Colonic mucosa (tissue), 4 donors: Measurements from ENCODE around the gene ZFP36. TPM values are rescaled to one million over a fixed set of nuclear protein-coding genes. Genes with fewer than 3 reads are reported as not detected.

ENCODE experiments used
- DNase-seq: peaks from one replicate; pipeline ENCODE4 v3.0.0-alpha.2; 2020
- H3K27ac ChIP-seq: fragments of 200-600 bp; one replicate; pipeline ENCODE4 v1.8.0; 2021
- H3K27me3 ChIP-seq: fragments of 200-600 bp; one replicate; pipeline ENCODE4 v1.8.0; 2021
- H3K36me3 ChIP-seq: fragments of 200-600 bp; one replicate; pipeline ENCODE4 v1.8.0; 2021
- H3K4me1 ChIP-seq: fragments of 200-600 bp; one replicate; pipeline ENCODE4 v1.8.0; 2021; ENCODE audit warnings: mild to moderate bottlenecking
- H3K4me3 ChIP-seq: fragments of 200-600 bp; one replicate; pipeline ENCODE4 v1.8.0; 2021
- H3K9ac ChIP-seq, 2 donors: one replicate each; pipeline ENCODE4 v1.7.0; 2013; ENCODE audit warnings: control low read depth in 2 of 2, low read depth in 2 of 2, low read length in 2 of 2
- H3K9me3 ChIP-seq: fragments of 200-600 bp; one replicate; pipeline ENCODE4 v1.8.0; 2021
- intact Hi-C: fragments of 100-400 bp; cut with DNase I; formaldehyde crosslinking; loops from one replicate; pipeline ENCODE4 v1.14.1; 2022
- total RNA-seq, 2 donors: library from RNA; stranded (reverse); fragmentation: NEBNext Ultra II Directional in 1 of 2; extraction: Animal tissue kit (Norgen Biotek cat#: 25700) in 1 of 2; gene quantifications; one replicate each; pipeline ENCODE4 v1.2.1, GENCODE V29; 2021
- TF ChIP-seq, protein P1 (sequence below): fragments of 200-600 bp; IDR thresholded peaks from one replicate; pipeline ENCODE4 v1.8.0; 2022; ENCODE audit warnings: antibody characterized with exemption, mild to moderate bottlenecking
- donor health status: healthy.
- donor health status: DM: no; HTN: no; CAD: no.
- donor health status: DM: no; HTN: no; CAD: no.

The ZFP36 gene
- total RNA-seq, 2 donors from 2014 or later: 120 to 121 TPM

DNA sequence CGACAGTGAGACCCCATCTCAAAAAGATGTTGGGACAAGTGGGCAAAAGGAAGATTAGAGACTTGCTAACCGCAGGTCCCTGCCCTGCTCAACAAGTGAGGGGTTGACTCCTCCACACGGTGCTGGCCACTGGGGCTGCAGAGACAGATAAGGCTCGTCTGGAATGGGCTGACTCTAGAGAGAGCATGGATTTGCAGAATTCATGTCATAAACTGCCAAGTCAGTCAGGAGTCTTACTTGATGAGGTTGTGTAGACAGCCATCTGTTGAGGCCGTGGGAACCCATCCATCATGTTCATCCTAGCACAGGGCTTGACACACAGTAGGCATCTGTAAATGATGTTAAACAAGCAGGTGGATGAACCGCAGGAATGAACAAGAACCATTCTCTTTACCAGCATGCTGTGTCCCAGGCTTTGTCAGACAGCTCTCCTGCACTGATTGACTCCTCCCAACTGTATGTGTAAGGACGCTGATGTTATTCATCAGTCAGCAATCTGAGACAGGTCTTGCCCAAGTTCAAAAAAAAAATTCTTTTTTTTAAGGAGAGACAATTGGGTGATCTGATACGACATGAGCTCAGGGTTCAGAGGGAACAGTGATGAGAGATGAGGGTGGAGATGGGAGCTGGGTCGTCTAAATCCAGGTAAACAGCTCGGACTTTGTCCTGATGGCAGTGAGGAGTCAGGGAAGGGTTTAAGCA, 24.6 kb upstream of the ZFP36 start:
- H3K9ac ChIP-seq: no peak overlapping the region
- intact Hi-C loops: no loop called here
- peaks cover 27% of the 10 kb centered on the region for H3K36me3 ChIP-seq

DNA sequence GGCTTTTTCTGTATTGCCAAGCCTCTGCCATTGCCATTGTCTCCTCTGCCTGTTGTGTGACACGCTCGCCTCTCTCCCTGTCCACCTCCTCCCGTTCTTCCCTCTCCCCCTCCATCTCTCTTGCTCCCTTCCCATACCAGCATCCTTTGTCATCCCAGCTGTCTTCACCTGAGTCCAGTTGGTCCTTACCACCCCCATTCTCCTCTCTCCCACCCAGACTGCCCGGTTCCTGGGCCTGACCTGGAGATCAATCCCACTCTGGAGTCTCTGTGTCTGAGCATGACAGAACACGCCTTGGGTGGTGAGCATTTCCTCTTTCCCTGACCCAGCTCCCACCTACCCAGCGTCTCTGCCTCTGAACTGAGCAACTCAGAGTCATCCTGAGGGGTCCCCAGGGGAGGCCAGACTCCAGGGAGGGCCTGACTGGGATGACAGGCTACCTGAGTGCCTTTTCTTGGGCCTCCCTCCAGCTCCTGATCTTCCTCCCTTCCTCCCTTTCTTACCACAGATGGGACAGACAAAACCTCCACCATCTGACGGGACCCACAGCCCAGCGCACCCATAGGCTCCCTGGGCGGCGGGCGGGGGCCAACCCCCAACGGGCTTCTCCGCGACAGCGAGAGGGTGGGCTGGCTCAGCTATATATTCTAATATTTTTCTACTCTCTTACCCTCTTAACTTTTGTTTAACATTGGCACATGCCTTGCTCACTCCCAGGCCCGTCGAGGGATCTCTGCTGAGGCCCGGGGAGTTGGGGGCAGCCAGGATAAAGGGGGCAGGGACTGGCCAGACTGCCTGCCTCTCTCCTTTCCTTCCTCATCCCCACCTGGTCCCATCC, 23.4 kb upstream of the ZFP36 start:
- Histone ChIP-seq H3K9me3 (no peaks in the 10 kb centered on the region), H3K36me3 (peaks cover 23% of the 10 kb centered on the region), H3K4me3 (no peak overlapping the region), H3K27ac (no peak overlapping the region), H3K9ac (no peak overlapping the region), H3K4me1 (no peaks in the 10 kb centered on the region), H3K27me3 (no peaks in the 10 kb centered on the region)
- TF ChIP-seq, protein P1, sequence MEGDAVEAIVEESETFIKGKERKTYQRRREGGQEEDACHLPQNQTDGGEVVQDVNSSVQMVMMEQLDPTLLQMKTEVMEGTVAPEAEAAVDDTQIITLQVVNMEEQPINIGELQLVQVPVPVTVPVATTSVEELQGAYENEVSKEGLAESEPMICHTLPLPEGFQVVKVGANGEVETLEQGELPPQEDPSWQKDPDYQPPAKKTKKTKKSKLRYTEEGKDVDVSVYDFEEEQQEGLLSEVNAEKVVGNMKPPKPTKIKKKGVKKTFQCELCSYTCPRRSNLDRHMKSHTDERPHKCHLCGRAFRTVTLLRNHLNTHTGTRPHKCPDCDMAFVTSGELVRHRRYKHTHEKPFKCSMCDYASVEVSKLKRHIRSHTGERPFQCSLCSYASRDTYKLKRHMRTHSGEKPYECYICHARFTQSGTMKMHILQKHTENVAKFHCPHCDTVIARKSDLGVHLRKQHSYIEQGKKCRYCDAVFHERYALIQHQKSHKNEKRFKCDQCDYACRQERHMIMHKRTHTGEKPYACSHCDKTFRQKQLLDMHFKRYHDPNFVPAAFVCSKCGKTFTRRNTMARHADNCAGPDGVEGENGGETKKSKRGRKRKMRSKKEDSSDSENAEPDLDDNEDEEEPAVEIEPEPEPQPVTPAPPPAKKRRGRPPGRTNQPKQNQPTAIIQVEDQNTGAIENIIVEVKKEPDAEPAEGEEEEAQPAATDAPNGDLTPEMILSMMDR: no peak
- intact Hi-C loops: no loop called here
- no peak for DNase-seq

More for the DNA sequence above, 24.6 kb upstream of the ZFP36 start:
- no peak overlapping the region for H3K4me3 ChIP-seq
- H3K27ac ChIP-seq: no peak overlapping the region
- no peaks in the 10 kb centered on the region for H3K27me3 ChIP-seq
- no peaks in the 10 kb centered on the region for H3K4me1 ChIP-seq
- no peaks in the 10 kb centered on the region for H3K9me3 ChIP-seq
- TF ChIP-seq, protein P1: no peak
- DNase-seq: no peak

DNA sequence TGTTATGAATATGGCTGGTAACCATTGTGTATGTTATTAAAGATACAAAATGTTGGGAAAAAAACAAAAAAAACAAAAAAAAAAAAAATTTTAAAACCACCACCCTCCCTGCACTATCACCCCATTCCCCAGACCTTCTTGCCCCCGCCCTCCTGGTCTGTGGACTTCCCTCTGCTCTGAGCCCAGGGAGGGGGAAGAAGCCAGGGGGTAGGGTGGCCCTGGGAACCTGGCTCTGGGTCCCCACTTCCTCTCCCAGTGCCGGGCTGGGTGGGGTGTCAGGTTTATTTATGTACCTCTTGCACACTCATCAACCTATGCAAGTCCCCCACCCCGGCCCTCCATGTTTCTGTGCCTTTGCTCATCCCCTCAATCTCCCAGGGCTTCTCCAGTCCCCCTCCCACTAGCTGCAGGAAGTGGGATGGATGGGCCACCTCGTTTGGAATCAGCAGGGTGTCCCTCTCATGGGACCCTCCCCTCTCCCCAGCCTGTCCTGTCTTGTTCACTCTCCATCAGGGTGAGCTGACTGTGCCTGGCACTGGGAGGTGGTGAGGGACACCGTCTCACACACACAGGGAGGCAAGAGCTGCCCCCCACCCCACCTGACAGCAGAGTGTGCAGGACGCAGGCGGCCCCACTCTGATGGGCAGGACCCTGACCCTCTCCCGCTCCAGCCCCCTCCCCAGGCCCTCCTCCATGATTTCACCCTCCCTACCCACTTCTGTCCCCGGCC, 21.6 kb upstream of the ZFP36 start:
- DNase-seq: no peak
- intact Hi-C loops: no loop called here
- Histone ChIP-seq H3K4me1 (peaks cover 3% of the 10 kb centered on the region), H3K4me3 (no peak overlapping the region), H3K9me3 (no peaks in the 10 kb centered on the region), H3K36me3 (peaks cover 17% of the 10 kb centered on the region), H3K27me3 (no peaks in the 10 kb centered on the region), H3K27ac (no peak overlapping the region), H3K9ac (no peak overlapping the region)
- TF ChIP-seq, protein P1: no peak

DNA sequence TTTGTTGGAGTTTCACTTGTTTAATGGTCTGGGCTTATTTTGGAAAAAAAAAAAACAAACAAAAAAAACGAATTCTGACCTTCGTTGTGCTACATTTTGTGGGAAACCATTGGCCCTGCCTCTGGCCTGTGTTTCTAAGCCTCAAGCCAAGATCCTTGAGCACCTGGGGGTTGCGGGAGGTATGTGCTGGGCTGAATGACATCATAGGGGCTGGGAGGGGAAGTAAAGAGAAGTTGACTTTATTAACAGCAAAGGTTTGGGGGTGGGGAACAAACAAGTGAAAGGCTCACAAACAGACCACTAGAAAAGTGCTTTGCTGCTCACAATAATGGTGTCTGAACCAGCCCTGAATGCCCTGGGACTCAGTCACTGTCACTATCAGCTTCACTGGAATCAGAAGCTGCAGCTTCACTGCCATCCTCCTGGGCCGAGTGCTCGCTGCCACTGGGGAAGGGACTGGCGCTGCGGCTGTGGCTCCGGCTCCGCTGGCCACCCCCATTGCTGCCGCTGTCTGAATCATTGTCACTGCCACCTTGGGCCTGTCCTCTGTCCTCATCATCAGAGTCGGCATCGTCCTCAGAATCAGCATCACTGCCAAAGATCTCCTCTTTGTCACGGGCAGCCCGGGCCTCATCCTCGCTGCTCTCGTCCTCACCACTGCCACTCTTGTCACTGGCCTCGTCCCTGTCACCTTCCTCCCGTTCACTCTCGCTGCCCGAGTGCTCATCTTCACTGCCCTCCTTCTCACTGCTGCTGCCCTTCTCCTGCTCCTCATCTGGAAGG, 20.8 kb upstream of the ZFP36 start:
- intact Hi-C loops: no loop called here
- no peak for DNase-seq
- Histone ChIP-seq H3K27me3 (no peaks in the 10 kb centered on the region), H3K9ac (no peak overlapping the region), H3K27ac (no peak overlapping the region), H3K4me3 (no peak overlapping the region), H3K4me1 (peaks cover 5% of the 10 kb centered on the region), H3K36me3 (peaks cover 8% of the 10 kb centered on the region), H3K9me3 (no peaks in the 10 kb centered on the region)
- TF ChIP-seq, protein P1: no peak

DNA sequence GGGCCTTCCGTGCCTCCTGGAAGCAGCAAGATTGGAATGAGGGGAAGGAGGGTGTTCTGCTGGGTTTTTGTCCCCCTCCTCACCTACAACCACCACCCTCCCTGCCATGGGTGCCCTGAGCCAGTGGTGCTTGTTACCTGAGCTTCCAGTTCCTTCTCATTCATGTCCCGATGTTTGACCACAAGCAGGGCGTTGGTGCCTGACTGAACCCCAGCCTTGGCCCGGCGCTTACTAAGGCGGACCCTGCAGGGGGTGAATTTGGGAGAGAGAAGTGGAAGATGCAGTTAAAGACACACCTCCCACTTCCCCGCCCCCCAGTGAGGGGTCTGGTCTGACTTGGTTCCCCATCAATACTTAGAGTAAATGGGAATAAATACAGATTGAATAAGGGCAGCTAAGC, 20.1 kb upstream of the ZFP36 start:
- no peak for DNase-seq
- intact Hi-C loops: no loop called here
- Histone ChIP-seq H3K9ac (no peak overlapping the region), H3K36me3 (peaks cover 4% of the 10 kb centered on the region), H3K27ac (no peak overlapping the region), H3K27me3 (no peaks in the 10 kb centered on the region), H3K4me3 (no peak overlapping the region), H3K9me3 (no peaks in the 10 kb centered on the region), H3K4me1 (peaks cover 5% of the 10 kb centered on the region)
- TF ChIP-seq, protein P1: no peak
